ENCODE data around the gene AP1M1. TPM values are rescaled to one million over a fixed set of nuclear protein-coding genes. Genes with fewer than 3 reads are reported as not detected.
A peak's percentile ranks its signal among the peaks of the same experiment; 100 is the strongest.
"Not testable (repeated sequence)": the region's sequence is repeated elsewhere in the genome, so short reads cannot be mapped to it uniquely, and the experiment has no call there.

The AP1M1 gene
- total RNA-seq, 4 donors from 2014 or later = 62.0 to 140 (median 105) TPM

DNA sequence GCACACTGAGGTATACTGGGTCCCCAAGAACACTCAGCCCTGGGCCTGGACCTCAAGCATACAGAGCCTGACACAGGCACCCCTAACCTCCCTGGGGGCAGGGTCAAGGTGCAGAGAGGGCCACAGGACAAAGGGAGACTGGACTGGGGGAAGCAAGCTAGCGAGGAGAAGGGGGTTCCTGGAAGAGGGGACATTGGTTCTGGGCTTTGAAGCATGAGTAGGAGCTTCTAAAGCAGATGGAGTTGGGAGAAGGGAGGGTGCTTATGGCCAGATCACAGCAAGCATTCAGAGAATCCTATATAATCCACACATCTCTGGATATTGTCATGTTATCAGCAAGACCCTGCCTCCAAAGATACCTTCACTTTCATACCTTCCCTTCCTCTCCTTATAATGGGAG is 27.6 kb upstream of the AP1M1 start:
- Histone ChIP-seq H3K9me3 (peaks cover 0 to 4% (median 0%) of the 10 kb centered on the region in 3 donors), H3K4me3 (no peak overlapping the region), H3K27me3 (peaks cover 14% of the 10 kb centered on the region), H3K27ac (no peak overlapping the region), H3K36me3 (no peaks in the 10 kb centered on the region), H3K4me1 (no peaks in the 10 kb centered on the region)
- WGBS, 2 donors (ENCODE audit: low coverage in 1 of 2) = 88% methylated on average over 1 of the region's 1 CpG; no CpG with 5 or more reads in 1 of the 2 donors
- ATAC-seq = no peak
- TF ChIP-seq POLR2A (IDR thresholded peaks at IDR 0.05) = no peak
- TF ChIP-seq CTCF (IDR thresholded peaks at IDR 0.05) = no peak
- TF ChIP-seq EP300 (IDR thresholded peaks at IDR 0.05) = no peak
- TF ChIP-seq POLR2AphosphoS5 (IDR thresholded peaks at IDR 0.05) = no peak

- peaks cover 0 to 15% (median 0%) of the 10 kb centered on the region in 3 donors for H3K9me3 ChIP-seq
- WGBS, 2 donors (ENCODE audit: low coverage in 1 of 2) = 35 to 63% methylated on average over 1 to 2 of the region's 2 CpGs
- ATAC-seq = no peak
These were observed 21.8 kb upstream of the AP1M1 start for GRCh38 chr19:16175954-16176353.

GRCh38 chr19:16178866-16179265 is 18.8 kb upstream of the AP1M1 start:
- WGBS, 2 donors (ENCODE audit: low coverage in 1 of 2) = 93% methylated on average over 5 of the region's 5 CpGs; no CpG with 5 or more reads in 1 of the 2 donors
- ATAC-seq, H3K27ac ChIP-seq: not testable (repeated sequence)

More at GRCh38 chr19:16175954-16176353, 21.8 kb upstream of the AP1M1 start:
- H3K4me3 ChIP-seq = no peak overlapping the region
- peaks cover 29% of the 10 kb centered on the region for H3K27me3 ChIP-seq
- H3K27ac ChIP-seq = no peak overlapping the region
- H3K36me3 ChIP-seq = no peaks in the 10 kb centered on the region
- TF ChIP-seq EP300 (IDR thresholded peaks at IDR 0.05) (no peak), POLR2AphosphoS5 (IDR thresholded peaks at IDR 0.05) (no peak), POLR2A (IDR thresholded peaks at IDR 0.05) (no peak), CTCF (IDR thresholded peaks at IDR 0.05) (no peak)
- H3K4me1 ChIP-seq = no peaks in the 10 kb centered on the region

DNA sequence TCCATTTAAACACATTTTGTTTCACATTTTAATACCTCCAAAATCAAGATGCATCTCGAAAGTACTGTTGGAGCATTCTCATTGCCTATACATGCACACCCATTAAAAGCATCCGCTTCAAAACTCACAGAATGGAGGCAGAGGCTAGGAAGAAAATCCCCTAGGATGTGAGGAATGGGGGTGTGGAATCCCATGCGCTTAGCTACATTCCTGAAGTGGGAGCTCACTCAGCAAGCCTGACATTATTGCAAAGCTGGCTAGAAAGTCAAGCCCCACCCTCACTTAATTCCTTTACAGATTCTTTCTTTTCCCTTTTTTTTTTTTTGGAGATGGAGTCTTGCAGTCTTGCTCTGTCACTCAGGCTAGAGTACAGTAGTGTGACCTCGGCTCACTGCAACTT is 17.1 kb upstream of the AP1M1 start:
- ATAC-seq = no peak
- Histone ChIP-seq H3K36me3 (no peaks in the 10 kb centered on the region), H3K27ac (no peak overlapping the region), H3K4me3 (no peak overlapping the region), H3K27me3 (peaks cover 25% of the 10 kb centered on the region), H3K9me3 (peaks cover 0 to 7% (median 0%) of the 10 kb centered on the region in 3 donors), H3K4me1 (peaks cover 0 to 14% (median 0%) of the 10 kb centered on the region in 3 donors)
- TF ChIP-seq POLR2AphosphoS5 (IDR thresholded peaks at IDR 0.05) (no peak), EP300 (IDR thresholded peaks at IDR 0.05) (no peak), POLR2A (IDR thresholded peaks at IDR 0.05) (no peak)
- 40 to 54% methylated on average over 3 of the region's 4 CpGs for WGBS, 2 donors (ENCODE audit: low coverage in 1 of 2)

More at GRCh38 chr19:16178866-16179265, 18.8 kb upstream of the AP1M1 start:
- H3K27me3 ChIP-seq = peaks cover 30% of the 10 kb centered on the region
- not testable (repeated sequence) for H3K4me1 ChIP-seq, H3K4me3 ChIP-seq, H3K36me3 ChIP-seq
- peaks cover 0 to 15% (median 0%) of the 10 kb centered on the region in 3 donors for H3K9me3 ChIP-seq

DNA sequence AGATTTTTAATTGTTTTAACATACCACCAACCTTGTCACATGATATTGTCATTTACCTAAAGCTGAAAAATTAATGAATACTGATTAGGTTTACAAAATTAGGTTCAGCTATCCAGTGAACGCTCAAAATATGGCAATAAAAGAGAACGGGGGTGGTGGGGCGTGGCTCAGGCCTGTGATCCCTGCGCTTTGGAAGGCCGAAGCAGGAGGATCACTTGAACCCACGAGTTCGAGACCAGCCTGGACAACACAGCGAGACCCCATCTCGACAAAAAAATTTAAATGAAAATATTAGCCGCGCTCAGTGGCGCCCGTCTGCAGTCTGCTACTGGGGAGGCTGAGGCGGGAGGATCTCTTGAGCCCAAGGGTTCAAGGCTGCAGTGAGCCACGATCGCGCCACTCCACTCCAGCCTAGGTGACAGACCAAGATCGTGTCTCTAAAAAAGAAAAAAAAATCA is 13.0 kb upstream of the AP1M1 start:
- no peaks in the 10 kb centered on the region for H3K9me3 ChIP-seq
- H3K27me3 ChIP-seq = peaks cover 13% of the 10 kb centered on the region
- peaks cover 0 to 32% of the 10 kb centered on the region in 2 donors for H3K36me3 ChIP-seq
- whole genome bisulfite sequencing, 2 donors (ENCODE audit: low coverage in 1 of 2) = 35 to 47% methylated on average over 13 to 14 of the region's 18 CpGs
- no peak for ATAC-seq
- H3K4me1 ChIP-seq = peaks cover 0 to 54% (median 11%) of the 10 kb centered on the region in 3 donors
- H3K4me3 ChIP-seq = peak overlapping the region; percentile 84 to 93
- H3K27ac ChIP-seq = peak overlapping the region in 2 of 4 donors; percentile 81 to 90
- TF ChIP-seq POLR2A (IDR thresholded peaks at IDR 0.05) (no peak), EP300 (IDR thresholded peaks at IDR 0.05) (no peak), CTCF (IDR thresholded peaks at IDR 0.05) (no peak)

GRCh38 chr19:16185123-16185767 is 12.5 kb upstream of the AP1M1 start, which contains the start of gene FAM32A:
Gene FAM32A, plus strand, starts transcription at chr19:16185410. Its CDS starts 33 bp downstream, at chr19:16185443.
- 0% methylated on average over 23 to 25 of the region's 39 CpGs for WGBS, 2 donors (ENCODE audit: low coverage in 1 of 2)
- peak within 1 kb of the TSS; percentile 56 to 90 (median 78) for H3K27ac ChIP-seq
- ATAC-seq = peak; percentile 99
- H3K9me3 ChIP-seq = no peaks in the 10 kb centered on the region
- peaks cover 0 to 59% (median 11%) of the 10 kb centered on the region in 3 donors for H3K4me1 ChIP-seq
- peaks cover 0 to 37% of the 10 kb centered on the region in 2 donors for H3K36me3 ChIP-seq
- peaks cover 13% of the 10 kb centered on the region for H3K27me3 ChIP-seq
- peak within 1 kb of the TSS; percentile 84 to 93 for H3K4me3 ChIP-seq
- TF ChIP-seq EP300 (IDR thresholded peaks at IDR 0.05) (no peak), CTCF (IDR thresholded peaks at IDR 0.05) (peak in 3 of 4 experiments; percentile 41 to 54 (median 44)), POLR2AphosphoS5 (IDR thresholded peaks at IDR 0.05) (peak; percentile 98), POLR2A (IDR thresholded peaks at IDR 0.05) (peak; percentile 75 to 80)
